NCI-H774 (cell line): ENCODE measurements around the gene LRRC7.

Experiments
- DNase-seq: peaks from one replicate; lab custom pipeline; 2025; lab: John Stamatoyannopoulos, UW

The LRRC7 gene

GRCh38 chr1:69567652-69568420 lies at the start of gene LRRC7:
LRRC7 (plus strand) TSS chr1:69567922; CDS start chr1:69568640, 718 bp downstream.
- DNase-seq: peak; percentile 74

GRCh38 chr1:69519006-69519405 lies 48.7 kb upstream of the LRRC7 start:
- DNase-seq: no peak

GRCh38 chr1:69520326-69520725 lies 47.4 kb upstream of the LRRC7 start:
- no peak for DNase-seq

- no peak for DNase-seq
Measured at GRCh38 chr1:69523032-69523431, 44.7 kb upstream of the LRRC7 start.

GRCh38 chr1:69523461-69523860 lies 44.3 kb upstream of the LRRC7 start:
- DNase-seq: no peak

GRCh38 chr1:69524015-69524414 lies 43.7 kb upstream of the LRRC7 start:
- DNase-seq: no peak

- DNase-seq: no peak
Measured at GRCh38 chr1:69527273-69527672, 40.4 kb upstream of the LRRC7 start.

- no peak for DNase-seq
Measured at GRCh38 chr1:69528376-69528775, 39.3 kb upstream of the LRRC7 start.

GRCh38 chr1:69533343-69533742 lies 34.4 kb upstream of the LRRC7 start:
- no peak for DNase-seq

- DNase-seq: no peak
Measured at GRCh38 chr1:69534829-69535228, 32.9 kb upstream of the LRRC7 start.

GRCh38 chr1:69535490-69535889 lies 32.2 kb upstream of the LRRC7 start:
- DNase-seq: no peak

- no peak for DNase-seq
Measured at GRCh38 chr1:69540052-69540451, 27.7 kb upstream of the LRRC7 start.

- no peak for DNase-seq
Measured at GRCh38 chr1:69551476-69552324, 16.0 kb upstream of the LRRC7 start.

GRCh38 chr1:69553726-69554125 lies 14.0 kb upstream of the LRRC7 start:
- DNase-seq: no peak

- no peak for DNase-seq
Measured at GRCh38 chr1:69568421-69569174, 876 bp downstream of the LRRC7 start.

- no peak for DNase-seq
Measured at GRCh38 chr1:69569175-69569541, 1.4 kb downstream of the LRRC7 start.

- no peak for DNase-seq
Measured at GRCh38 chr1:69569576-69570328, 2.0 kb downstream of the LRRC7 start.

GRCh38 chr1:69570356-69570755 lies 2.6 kb downstream of the LRRC7 start:
- DNase-seq: no peak

GRCh38 chr1:69572921-69573320 lies 5.2 kb downstream of the LRRC7 start:
- DNase-seq: no peak

GRCh38 chr1:69573911-69574310 lies 6.2 kb downstream of the LRRC7 start:
- no peak for DNase-seq

GRCh38 chr1:69585666-69586065 lies 17.9 kb downstream of the LRRC7 start:
- no peak for DNase-seq

GRCh38 chr1:69587391-69587790 lies 19.7 kb downstream of the LRRC7 start:
- no peak for DNase-seq
